Measurements from ENCODE around the gene CD8B2.

DNA sequence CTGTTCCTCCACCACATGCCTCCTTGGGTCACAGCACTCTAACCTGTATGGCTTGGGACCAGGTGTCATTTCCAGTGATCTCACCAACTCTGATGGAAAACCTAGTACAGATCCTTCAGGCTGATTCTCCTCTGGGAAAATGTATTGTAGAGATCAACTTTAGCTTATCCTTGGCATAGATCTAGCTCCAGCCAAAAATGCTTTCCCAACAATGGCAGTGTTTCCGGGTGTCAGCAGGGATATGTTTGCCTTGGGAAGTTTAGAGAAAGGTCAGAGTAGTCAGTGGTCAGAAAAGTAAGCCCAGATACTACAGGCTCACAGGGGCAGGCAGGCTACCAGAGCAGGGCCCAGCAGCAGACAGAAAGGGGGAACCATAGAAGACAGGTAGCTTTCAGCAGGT is 73.6 kb downstream of the CD8B2 start:
- TF ChIP-seq, protein P1, sequence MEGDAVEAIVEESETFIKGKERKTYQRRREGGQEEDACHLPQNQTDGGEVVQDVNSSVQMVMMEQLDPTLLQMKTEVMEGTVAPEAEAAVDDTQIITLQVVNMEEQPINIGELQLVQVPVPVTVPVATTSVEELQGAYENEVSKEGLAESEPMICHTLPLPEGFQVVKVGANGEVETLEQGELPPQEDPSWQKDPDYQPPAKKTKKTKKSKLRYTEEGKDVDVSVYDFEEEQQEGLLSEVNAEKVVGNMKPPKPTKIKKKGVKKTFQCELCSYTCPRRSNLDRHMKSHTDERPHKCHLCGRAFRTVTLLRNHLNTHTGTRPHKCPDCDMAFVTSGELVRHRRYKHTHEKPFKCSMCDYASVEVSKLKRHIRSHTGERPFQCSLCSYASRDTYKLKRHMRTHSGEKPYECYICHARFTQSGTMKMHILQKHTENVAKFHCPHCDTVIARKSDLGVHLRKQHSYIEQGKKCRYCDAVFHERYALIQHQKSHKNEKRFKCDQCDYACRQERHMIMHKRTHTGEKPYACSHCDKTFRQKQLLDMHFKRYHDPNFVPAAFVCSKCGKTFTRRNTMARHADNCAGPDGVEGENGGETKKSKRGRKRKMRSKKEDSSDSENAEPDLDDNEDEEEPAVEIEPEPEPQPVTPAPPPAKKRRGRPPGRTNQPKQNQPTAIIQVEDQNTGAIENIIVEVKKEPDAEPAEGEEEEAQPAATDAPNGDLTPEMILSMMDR (conservative IDR thresholded peaks at IDR 0.05; ENCODE audit: low read length): no peak
- TF ChIP-seq EZH2phosphoT487 (IDR thresholded peaks at IDR 0.05; ENCODE audit: borderline replicate concordance): no peak

Measured in Loucy (cell line).